ENCODE results near the gene SLC29A1.
"Not testable (repeated sequence)": the region's sequence is repeated elsewhere in the genome, so short reads cannot be mapped to it uniquely, and the experiment has no call there.

SLC29A1 gene

DNA sequence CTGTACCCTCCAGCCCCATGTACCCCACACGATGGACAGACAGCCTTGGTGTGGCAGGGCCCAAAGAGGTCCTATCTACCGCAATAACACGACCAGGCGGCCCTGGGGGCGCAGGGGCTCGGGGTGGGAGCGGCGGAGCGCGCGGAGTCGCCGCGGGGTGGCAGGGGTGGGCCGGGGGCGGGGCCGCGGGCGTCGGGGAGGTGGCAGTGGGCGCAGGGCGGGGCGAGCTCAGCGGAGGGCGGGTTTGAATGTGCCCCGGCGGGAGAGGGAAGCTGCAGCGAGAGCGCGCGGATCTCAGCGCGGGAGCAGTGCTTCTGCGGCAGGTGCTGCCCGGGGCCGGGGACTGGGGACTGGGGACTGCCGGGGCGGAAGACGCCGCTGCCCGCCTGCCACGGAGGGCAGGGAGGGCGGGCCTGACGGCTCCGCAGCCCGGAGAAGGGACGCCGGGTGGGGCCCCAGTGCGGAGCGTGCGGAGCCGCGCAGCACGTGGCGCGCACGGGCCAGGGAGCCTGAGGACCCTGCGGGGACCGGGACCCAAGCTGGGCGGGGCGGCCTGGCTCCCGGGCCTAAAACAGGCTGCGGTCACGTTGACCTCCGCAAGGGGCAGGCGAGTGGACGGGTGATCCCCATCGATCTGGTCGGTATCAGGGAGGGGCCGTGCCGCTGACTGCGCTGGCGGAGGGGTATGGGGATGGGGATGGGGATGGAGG lies at the start of gene SLC29A1:
SLC29A1 (plus strand) TSS at position 277 of the 710 bp plus-strand sequence. CDS start 3,719 bp downstream, outside the sequence.
- DNase-seq (ENCODE audit: low read depth) = peak; percentile 66

- DNase-seq (ENCODE audit: low read depth) = no peak
Observed at GRCh38 chr6:44176130-44176761, 47.1 kb upstream of the SLC29A1 start.

GRCh38 chr6:44176762-44177509 lies 46.5 kb upstream of the SLC29A1 start:
- DNase-seq (ENCODE audit: low read depth) = no peak

DNA sequence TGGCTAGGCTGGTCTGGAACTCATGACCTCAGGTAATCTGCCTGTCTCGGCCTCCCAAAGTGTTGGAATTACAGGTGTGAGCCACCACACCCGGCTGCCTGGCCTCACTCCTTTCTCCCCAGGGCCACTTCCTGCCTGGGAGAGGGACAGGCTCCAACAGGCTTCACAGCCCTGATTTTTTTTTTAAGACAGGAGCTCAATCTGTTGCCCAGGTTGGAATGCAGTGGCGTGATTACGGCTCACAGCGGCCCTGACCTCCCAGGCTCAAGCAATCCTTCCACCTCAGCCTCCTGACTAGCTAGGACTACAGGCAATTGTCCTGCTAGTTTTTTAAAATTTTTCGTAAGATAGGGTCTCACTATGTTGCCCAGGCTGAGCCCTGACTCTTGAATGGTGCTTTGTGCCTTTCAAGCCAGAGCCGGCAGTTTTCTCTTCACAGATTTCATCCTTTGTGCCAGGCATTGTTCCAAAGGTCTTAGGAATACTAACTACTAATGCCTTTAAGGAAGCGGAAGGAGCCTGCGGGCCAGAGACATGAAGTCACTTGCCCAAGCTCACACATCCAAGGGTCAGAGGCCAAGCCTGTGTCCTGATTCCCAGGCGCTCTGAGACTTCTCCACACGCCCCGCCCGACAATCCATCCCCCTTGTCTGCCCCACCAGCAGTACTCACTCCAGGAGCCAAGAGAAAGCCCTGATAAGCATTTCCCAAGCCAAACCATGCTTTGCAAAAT lies 45.5 kb upstream of the SLC29A1 start:
- DNase-seq (ENCODE audit: low read depth) = peak; percentile 87

DNA sequence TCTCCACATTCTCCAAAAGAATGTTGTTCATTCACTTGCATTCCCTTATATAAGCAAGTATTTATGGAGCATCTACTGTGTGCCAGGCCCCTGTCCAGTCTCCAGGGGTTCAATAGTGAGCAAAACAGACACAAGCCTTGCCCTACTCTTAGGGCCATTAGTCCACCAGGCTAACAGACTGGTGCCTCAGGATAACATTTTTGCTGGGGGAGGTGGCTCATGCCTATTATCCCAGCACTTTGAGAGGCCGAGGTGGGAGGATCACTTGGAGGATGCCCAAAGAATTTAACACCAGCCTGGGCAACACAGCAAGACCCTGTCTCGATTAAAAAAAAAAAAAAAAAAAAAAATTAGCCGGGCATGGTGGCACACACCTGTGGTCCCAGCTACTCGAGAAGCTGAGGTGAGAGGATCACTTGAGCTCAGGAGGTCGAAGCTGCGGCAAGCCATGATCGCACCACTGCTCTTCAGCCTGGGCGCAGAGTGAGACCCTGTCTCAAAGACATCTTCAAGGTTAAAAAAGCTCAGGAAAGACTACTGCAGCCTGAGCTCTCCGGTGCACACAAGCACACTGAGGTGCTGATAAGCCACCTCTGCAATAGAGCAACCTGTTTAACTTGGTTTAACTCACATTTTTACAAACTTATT lies 44.8 kb upstream of the SLC29A1 start:
- DNase-seq (ENCODE audit: low read depth) = no peak

DNA sequence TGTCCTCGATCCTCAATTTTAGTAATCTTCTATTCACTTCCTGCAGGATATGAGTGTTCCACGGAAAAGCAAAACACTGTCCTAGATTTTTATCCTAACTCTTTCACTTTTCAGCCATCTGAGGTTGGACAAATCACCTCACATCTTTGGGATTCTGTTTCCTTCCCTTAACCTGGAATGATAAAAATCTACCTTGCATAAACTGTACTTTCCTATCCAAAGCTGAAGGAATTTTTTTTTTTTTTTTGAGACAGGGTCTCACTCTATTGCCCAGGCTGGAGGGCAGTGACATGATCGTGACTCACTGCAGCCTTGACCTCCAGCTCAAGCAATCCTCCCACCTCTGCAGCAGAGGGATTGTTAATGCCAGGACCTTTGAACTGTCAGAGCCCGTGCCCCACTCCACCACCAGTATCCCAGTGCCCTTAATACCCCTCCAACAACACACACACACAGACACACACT lies 44.3 kb upstream of the SLC29A1 start:
- peak; percentile 13 for DNase-seq (ENCODE audit: low read depth)

DNA sequence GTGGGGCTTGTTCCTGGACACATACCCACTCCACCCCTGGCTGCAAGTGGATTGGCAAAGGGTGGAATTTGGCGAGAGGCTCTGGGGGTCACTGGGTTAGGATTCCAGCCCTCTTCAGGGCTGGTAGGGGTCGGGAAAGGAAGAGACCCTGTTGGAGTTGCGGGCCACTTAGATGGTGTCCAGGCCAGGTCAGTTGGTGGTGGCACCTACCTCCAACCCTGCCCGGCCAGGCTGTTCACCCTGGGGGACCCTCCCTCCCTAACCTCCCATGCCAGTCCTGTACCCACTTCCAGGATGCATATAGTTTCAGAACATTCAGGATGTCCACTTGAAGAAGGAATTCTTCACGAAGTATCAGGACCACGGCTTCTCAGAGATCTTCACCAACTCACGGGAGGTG lies 43.7 kb upstream of the SLC29A1 start:
- DNase-seq (ENCODE audit: low read depth) = no peak

DNA sequence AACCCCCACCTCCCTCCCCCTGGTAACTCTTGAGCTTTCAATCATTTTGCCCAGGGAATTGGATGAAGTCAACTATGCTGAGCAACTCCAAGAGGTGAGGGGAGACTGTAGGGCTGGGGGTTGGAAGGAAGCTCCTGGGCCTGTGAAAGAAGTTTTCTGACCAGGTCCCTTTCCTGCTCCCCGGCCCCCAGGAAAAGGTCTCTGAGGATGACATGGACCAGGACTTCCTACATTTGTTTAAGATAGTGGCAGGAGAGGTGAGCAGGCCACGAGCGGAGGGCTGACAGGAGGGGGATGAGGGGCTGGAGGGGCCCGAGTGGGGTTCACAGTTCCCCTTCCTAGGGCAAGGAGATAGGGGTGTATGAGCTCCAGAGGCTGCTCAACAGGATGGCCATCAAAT lies 43.0 kb upstream of the SLC29A1 start:
- no peak for DNase-seq (ENCODE audit: low read depth)

- DNase-seq (ENCODE audit: low read depth) = no peak
Observed at GRCh38 chr6:44180886-44181285, 42.5 kb upstream of the SLC29A1 start.

DNA sequence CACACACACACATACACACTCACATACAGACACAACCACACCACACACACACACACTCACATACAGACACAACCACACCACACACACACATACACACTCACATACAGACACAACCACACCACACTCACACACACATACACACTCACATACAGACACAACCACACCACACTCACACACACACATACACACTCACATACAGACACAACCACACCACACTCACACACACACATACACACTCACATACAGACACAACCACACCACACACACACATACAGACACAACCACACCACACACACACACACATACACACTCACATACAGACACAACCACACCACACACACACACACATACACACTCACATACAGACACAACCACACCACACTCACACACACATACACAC lies 41.6 kb upstream of the SLC29A1 start:
- not testable (repeated sequence) for DNase-seq (ENCODE audit: low read depth)

DNA sequence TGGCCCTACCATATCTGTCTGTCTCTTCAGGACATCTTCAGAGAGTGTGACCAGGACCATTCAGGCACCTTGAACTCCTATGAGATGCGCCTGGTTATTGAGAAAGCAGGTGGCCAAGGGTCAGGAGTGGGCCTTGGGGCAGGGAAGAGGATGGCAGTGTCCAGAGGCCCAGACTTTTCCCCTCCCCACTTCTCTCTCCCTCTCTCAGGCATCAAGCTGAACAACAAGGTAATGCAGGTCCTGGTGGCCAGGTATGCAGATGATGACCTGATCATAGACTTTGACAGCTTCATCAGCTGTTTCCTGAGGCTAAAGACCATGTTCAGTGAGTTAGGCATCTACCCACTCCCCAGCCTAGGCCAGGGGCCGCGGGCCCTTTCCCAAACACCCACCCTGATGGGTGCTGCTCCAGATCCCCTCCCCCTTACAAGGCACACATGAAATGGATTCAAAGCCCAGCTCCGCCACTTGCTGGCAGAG lies 40.4 kb upstream of the SLC29A1 start:
- DNase-seq (ENCODE audit: low read depth) = no peak

- no peak for DNase-seq (ENCODE audit: low read depth)
Observed at GRCh38 chr6:44183783-44184182, 39.6 kb upstream of the SLC29A1 start.

GRCh38 chr6:44185356-44185755 lies 38.0 kb upstream of the SLC29A1 start:
- not testable (repeated sequence) for DNase-seq (ENCODE audit: low read depth)

DNA sequence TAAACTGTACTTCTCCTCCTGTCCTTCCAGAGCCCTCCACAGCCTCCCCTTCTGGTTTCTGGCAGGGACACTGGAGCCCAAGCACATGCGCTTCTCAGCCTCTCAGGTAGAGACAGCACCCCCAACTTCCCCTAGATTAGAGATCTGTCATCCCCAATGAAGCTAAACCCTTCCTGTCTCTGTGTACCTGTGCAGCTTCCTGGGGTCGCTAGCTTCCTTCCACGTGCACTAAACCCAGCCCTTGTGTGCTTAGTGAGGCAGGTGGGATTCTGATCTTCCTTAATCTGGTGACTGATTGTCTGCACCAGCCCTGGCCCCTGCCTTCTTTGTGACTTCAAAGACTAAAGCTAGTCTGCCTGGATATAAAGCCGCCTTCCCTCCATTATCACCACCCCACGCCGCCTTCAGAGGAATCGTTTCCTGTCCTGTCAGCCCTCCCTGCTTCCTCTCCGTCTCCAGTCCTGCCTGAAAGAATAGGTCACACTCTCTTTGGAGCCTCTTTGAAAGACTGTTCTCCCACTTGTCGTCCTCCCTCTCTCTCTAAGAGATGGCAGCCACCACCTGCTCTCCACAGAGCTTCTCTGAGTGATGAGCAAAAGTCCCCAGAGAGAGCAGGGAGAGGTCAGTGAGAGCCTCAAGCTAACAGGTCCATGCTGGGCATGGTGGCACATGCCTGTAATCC lies 37.3 kb upstream of the SLC29A1 start:
- DNase-seq (ENCODE audit: low read depth) = no peak

DNA sequence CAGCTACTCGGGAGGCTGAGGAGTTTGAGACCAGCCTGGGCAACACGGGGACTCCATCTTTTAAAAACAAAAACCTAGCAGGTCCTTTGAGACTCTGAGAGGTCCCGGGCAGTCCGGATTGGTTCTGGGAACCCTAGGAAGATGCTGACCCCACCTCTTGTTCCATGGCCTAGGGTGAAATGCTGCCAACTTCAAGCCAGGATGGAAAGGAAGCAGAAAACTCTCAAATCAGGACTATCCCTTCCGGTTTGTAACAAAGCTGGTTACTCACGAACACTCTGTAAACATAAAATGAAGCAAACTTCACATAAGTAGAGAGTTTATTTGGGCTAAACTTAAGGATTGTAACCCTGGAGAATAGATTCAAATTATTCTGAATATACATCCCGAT lies 36.8 kb upstream of the SLC29A1 start:
- no peak for DNase-seq (ENCODE audit: low read depth)

- DNase-seq (ENCODE audit: low read depth) = no peak
Observed at GRCh38 chr6:44188819-44189218, 34.6 kb upstream of the SLC29A1 start.

DNA sequence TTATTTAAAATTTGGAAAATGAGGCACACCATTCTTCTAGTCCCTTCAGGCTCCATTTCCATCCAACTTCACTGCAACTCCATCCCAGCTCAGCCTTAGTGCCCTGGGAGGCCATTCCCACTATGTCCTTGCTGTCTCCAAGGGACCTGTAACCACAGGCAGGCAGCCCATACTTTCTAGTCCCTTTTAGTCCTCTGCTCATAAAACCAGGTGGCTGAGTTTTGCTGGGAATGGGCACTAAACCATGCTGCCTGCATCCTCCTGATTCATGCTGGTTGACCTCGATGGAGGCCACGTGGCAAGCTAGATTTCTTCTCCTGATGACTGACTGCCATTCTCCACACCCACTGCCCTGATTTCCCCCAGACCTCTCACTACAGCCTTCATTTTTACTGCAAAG lies 34.1 kb upstream of the SLC29A1 start:
- DNase-seq (ENCODE audit: low read depth) = no peak

GRCh38 chr6:44190715-44191114 lies 32.7 kb upstream of the SLC29A1 start:
- DNase-seq (ENCODE audit: low read depth) = no peak

DNA sequence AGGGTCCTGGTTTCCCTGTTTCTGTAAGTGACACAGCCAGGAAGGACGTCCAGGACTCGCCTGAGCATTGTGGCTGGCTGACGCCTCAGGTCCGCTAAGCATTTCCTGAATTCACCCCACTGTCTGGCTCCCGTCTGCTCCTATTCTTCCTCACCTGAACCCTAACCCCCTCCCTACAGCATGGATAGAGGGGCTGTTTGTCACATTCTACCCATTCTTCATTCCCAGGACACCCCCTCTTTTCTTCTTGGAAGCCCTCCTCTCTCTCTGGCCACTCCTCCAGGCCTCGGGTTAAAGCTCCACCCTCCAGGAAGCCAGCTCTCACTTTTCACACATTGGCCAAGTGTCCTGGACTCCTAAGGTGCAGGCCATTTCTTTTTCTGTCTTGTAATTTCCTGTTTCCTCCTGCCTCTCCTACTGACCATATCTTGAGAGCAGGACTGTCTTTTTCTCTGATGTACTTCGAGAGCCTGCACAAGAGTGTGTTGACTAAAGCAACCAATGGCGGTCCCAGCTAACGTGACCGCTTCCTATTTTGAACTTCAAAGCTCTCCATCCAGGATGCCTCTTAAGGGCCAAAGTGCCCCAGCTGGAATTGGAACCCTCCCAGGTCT lies 30.9 kb upstream of the SLC29A1 start:
- DNase-seq (ENCODE audit: low read depth) = no peak

DNA sequence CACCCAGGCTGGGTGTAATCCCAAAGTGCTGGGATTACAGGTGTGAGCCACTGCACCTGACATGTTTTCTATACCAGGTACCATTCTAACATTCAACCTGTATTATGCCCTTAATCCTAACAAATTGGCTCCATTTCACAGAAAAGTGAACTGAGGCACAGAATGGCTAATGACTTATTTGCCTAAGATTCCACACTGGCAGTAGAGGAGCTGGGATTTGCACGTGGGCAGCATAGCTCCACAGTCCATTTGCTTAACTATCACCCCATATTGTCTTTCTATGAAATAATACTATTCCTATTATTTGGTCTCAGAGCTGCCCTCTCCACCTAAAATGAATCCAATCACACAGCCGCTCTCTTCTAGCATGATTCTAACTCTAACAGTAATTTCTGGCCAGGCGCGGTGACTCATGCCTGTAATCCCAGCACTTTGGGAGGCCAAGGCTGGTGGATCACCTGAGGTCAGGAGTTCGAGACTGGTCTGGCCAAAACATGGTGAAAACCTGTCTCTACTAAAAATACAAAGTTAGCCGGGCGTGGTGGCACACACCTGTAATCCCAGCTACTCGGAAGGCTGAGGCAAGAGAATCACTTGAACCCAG lies 30.0 kb upstream of the SLC29A1 start:
- DNase-seq (ENCODE audit: low read depth) = no peak
